HG03095 (cell line): ENCODE results near the gene TFEB.
"Not testable (repeated sequence)": the region's sequence is repeated elsewhere in the genome, so short reads cannot be mapped to it uniquely, and the experiment has no call there.

Experiments
- ATAC-seq: cut with Tn5 transposase; IDR thresholded peaks from one replicate; pipeline ENCODE4 v1.9.1; 2021; ENCODE audit warnings: moderate library complexity; ENCODE audit not compliant: unreplicated experiment

Gene TFEB

GRCh38 chr6:41766043-41766664 is 30.7 kb upstream of the TFEB start:
- not testable (repeated sequence) for ATAC-seq

- no peak for ATAC-seq
These were observed 28.1 kb upstream of the TFEB start for GRCh38 chr6:41763470-41763869.

DNA sequence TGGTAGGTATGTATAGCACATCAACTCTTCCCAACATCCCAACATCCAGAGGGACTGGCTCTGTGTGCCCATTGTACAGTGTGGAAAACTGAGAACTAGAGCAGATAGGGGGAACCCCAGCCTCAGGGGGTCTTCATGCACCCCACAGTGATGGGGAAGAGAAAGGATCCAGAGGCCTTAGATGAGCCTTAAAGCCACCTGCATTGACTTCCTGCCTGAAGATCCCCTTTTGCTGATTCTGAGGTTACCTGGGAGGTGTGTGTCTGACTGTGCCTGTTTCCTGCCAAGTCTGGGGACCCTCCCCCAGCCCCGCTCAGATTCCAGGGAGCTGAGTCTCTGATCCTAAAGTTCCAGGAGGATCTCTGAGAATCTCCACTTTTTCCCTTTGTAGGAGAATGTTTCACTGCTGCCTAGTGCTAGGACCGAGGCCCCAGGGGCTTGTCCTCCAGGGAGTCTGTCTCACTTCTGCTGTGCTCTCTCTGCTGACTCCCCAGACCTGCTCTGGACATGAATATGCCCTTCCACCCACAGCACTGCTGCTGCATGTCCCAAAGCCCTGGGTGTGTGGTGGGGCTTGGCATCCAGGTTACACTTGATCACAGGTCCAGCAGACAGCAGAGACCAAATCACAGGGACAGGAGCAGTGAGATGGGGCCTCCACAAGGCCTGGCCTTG is 24.6 kb upstream of the TFEB start:
- no peak for ATAC-seq

GRCh38 chr6:41759106-41759904 is 23.9 kb upstream of the TFEB start:
- ATAC-seq = no peak

- ATAC-seq = no peak
These were observed 23.2 kb upstream of the TFEB start for GRCh38 chr6:41758641-41759035.

DNA sequence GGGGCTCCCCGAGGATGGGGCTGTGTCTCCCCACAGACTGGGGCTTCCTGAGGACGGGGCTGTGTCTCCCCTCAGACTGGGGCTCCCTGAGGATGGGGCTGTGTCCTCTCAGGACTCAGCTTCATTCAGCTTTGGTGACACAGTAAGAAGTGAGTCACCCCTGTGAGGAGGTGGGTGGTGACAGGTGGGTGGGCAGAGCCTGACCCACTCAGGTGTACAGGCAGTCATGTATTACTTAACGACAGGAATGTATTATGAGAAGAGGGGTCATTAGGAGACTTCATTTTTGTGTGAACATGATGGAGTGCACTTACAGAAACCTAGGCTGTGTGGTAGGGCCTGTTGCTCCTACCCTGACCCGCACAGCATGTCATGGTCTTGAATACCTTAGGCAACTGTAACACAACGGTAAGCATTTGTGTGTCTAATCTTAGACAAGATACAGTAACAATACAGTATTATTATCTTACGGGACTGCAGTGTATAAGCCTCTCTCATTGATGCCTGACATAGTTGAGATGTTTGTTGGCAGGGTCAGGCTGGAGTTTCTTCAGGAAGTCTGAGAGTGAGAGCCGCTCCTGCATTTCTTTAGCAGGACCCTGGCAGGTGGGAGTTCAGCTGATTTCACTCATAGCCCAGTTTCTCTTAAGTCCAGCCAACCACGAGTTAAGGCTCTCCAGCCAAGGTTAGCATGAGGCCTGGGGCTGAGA is 22.7 kb upstream of the TFEB start:
- ATAC-seq = no peak

GRCh38 chr6:41757271-41757670 is 21.9 kb upstream of the TFEB start:
- ATAC-seq = no peak

GRCh38 chr6:41756354-41756753 is 20.9 kb upstream of the TFEB start:
- ATAC-seq = no peak

DNA sequence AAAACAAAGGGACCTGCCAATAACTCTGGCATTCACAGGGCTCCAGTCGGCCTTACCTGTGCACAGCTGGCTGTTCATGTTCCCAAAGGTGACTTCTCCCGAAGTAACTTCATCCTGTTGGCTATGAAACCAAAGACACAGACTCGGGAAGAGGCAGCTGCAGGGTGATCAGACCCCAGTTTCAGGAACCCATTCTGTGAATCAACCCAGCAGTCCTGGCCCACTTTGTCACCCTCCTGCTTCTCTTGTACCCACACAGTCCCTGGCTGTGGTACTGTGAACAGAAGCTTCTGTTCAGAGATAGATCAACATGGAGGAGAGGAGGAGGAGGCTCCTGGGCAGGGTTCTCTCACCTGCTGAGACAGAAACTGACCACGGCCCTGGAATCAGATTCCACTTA is 20.5 kb upstream of the TFEB start:
- ATAC-seq = no peak

DNA sequence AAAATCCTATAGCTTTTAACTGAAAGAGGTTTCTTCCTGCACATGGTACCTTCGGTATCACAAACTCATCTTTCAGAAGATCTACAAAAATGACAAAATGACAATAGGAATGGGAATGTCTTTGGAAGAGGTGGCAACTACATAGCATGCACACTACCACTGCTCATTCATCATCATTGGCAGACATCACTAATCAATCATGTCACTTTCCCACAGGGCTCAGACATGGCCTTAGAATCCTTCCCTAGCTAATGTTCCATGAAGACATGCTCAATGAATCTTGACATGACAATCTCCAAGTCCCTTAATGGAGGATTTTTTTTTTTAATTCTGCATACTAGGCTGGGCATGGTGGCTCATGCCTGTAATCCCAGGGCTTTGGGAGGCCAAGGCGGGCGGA is 15.0 kb upstream of the TFEB start:
- no peak for ATAC-seq

DNA sequence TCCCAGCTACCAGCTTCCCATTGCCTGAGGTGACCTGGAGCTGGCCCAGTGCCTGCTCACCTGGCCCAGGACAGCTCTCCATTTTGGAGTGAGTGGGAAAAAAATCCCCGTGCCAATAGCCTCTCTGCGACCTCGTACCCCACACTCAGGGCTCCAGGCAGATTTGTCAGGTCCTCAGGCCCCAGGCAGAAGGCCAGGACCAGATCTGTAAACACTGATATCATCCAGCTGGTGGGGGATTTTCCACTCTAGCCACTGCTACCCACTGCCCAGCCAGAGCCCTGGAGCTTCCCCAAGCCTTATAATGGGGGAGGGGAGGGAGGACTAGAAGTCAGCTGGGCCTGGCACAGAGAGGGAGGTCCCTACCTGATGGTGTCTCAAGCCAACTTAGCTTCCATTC is 13.1 kb upstream of the TFEB start:
- ATAC-seq = no peak

DNA sequence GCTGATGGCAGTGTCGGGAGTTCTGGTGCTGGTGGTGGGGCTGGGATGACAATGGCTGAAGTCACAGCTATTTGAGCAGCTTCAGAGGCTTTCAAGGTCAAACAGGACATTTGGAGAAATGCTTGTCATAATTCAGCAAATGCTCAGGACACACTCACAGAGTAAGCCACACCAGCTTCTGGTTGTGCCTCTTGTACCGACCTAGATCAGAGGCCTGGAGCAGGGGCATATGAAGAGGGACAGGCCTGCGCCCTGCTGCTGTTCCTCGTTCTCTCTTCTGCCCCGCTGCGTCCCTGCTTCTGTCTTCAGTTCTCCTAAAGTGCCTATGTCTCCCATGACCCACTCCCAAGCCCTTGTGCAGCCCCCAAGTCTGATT is 12.7 kb upstream of the TFEB start:
- no peak for ATAC-seq

DNA sequence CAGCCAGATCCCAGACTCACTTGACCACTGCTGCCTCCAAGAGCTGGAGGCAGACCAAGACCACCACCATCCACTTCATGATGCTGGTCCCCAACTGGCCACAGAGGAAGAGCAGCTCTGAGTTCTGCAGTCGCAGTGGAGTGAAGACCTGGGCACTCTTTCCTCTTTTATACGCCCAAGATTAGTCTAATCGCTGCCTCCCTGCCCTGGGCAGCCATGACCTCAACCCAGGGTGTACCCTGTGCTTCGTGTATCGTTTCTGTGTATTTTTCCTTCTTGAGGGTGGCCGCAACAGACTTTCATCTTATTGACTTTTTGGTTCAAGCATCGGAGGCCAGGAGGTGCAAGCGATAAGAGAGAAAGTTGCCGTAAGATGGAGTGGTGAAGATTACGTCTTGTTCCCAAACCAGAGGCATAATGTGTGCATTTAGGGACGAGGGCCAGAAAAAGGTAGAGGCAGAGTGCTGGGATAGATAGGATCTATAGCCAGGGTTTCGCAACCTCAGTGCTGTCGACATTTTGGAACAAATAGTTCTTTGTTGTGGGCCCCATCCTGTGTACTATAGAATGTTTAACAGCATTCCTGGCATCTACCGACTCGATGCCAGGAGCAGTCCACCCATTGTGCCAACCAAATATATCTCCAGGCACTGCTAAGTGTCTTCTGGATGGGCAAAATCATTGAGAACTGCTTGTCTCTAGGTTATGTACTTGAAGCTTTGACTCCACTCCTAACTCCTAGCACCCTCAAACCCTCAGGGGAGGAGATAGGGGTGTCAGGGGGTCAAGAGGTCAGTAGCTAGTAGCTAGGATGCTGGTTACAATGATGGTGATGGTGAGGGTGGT is 12.1 kb upstream of the TFEB start, which contains the start of gene PGC:
PGC (minus strand) TSS at position 142 of the 846 bp plus-strand sequence; CDS start at position 79, 63 bp downstream.
- no peak for ATAC-seq

GRCh38 chr6:41746107-41746506 is 10.7 kb upstream of the TFEB start:
- no peak for ATAC-seq

DNA sequence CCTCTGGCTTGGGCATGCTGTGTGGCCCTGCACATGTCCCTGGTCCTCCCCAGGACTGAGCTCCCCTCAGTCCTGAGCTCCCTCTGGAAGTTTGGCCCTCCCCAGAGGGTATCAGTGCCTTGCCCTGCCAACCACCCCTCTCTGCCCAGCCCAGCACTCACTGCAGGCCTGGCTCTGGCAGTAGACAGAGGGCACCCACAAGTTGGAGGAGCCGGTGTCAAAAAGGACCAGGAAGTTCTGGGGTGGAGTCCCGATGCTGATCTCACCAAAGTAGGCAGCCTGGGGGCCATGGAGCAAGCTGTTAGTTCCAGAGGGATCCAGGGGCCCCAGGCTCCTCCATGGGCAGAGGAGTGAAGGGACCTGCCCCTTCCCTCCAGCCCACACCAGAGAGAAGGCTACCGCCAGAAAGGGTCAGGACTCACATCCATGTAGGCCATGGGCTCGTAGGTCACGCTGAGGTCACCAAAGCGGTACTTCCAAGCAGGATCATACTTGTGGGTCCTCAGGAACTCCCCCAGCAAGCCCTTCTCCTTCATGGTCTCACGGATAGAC is 8.9 kb upstream of the TFEB start:
- no peak for ATAC-seq

DNA sequence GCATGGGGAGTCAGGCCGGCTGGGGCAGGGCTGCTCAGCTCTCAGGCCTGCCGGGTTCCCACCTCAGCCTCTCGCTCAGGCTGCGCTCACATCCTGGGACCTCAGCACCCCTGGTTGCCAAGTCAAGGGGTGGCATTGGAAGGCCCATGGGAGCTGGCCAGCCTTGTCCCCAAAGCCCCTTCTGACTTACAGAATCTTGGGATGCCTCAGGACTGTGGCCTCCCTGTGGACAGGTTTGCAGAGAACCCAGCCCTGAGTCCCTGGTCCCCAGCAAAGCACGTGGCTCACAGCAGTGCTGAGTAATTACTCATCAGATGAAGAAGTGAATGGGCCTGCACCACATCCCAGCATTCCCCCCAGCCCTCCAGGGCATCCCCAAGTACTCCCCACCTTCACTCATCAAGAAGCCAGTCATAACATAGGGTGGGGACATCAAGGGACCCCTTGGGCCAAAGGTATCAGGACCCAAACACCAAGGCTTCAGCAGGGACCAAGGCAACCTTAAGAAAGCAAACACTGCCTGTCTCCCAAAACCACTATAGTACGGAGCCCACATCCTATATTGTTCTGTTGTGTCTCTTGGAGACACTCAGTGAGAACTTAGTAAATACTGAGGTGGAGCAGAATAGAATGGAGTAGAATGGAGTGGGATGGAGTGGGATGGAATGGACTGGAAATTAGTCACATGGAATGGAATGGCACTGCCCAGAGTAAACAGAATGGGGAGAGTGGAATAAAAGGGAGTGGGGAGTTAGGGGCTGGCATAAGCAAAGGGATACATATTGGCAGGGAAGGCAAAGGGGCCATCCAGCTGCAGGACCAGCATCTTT is 8.2 kb upstream of the TFEB start:
- ATAC-seq = no peak

DNA sequence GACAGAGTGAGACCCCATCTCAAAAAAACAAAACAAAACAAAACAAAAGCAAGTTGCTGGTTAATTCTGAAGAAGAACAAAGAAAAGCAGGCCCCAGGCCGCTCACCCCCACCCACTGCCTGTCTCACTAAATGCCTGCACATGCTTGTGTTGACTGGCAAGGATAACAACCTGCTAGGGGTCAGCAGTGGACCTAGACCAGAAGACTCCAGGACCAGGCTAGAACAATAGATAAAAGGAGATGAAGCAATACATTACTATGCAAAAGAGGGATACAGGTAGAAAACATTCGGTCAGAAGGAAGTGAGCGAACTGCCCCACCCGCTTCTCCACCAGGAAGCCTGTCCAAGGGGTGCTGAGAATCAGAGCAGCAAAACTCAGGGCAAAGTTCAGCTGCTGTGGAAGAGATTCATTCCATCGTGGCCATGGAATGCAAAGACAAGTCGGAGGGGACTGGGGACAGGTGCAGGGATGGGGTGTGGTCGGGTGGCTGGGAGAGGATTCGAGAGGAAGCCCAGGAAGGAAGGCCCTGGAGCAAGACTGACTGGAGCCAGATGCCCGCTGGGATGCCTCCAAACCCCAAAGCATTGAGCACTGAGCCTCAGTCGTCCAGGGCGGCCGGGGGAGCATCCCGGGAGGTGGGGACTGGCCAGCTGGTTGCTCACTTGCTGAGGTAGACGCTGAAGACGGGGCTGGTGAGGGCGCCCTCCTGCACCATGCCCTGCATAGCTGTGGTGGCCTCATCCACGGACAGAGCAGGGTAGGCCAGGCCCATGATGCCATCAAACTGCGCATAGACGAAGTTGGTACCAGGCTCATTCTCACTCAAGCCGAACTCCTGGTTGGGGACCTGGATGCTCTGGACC is 6.5 kb upstream of the TFEB start:
- no peak for ATAC-seq

- ATAC-seq = no peak
These were observed 5.2 kb upstream of the TFEB start for GRCh38 chr6:41740366-41741162.
